GM21786 (cell line): ENCODE data around the gene AFG1L.

ENCODE experiments used
- ATAC-seq: cut with Tn5 transposase; IDR thresholded peaks from one replicate; pipeline ENCODE4 v1.9.1; 2021; ENCODE audit not compliant: unreplicated experiment

AFG1L gene

DNA sequence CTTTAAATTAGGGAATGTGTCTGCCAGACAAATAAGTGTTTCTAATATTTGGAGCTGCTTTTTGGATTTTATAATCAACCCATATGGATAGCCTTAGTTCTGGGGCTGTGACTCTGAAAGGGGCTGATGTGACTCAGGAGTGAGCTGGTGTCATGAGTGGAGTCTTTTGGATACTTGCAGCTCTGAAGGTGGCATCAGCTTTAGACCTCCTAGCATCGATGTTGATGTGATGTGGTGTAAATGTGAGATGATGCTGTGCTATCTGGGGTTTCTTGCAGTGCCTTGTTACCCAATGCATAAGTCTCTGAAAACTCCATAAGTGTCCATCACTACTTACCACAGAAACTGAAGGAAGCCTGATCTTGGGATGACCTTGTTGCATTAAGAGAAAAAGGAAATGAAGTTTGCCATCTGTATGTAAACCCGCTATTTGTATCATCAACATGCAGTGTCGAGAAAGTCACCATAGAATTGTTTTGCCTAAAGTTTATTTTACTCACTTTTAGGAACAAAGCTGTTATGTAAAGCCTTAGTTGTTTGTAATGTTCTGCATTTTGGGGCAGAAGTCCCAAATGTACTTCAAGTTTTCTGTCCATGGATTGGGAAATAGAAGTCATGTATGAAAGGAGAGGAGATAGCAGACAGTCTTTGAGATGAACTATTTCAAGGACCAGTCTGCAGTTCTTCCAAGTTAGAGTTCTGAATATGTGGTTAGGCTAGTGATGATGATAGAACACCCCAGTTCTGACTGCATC is 273.9 kb downstream of the AFG1L start:
- ATAC-seq: no peak

DNA sequence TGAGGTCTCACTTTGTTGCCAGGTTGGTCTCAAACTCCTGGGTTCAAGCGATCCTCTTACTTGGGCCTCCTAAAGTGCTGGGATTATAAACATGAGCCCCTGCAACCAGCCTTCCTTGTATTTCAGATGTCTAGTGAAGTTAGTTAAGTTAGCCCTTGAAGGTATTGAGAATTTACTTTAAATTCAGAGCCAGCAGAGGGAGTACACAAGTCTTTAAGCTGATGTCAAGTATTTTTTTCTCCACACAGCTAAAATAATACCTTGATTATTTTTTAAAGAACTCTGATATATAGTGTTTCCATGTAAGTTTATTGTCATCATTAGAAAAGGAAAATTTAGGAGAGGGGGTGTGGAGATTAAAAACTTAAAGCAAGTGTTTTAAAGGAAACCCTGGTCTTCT is 275.7 kb downstream of the AFG1L start:
- no peak for ATAC-seq

DNA sequence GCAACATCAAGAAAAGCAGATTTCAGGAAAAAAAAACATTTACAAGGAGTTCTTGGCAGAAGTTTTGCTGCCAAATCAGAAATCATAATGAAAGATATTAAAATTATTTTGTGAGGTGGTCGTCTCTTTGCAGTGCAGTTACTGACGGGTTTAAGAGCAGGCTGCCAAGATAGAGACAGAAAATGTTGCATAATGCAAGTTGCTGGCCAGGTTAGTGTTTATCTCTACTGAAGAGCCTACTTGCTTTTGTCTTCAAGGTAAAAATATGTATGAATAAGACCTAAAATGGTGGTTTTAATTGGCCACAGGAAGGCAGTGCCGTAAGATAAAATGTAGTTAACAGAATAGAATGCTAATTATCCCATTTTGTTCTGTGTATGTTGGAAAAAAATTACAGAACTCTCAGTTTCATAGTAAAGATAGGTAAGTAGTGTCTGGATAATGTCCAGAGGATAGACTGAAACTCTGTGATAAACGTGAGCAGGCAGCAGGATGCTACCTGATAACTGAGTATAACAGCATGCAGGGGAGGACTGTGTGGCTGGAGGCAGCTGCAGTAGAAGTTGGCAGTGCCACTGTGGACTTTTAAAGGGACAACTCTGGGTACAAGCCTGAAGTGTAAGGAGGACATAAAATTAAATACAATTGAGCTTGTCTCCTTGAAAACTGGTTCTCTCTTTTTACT is 279.7 kb downstream of the AFG1L start:
- no peak for ATAC-seq
